HG02885 (cell line): Measurements from ENCODE around the gene SFTPB.
"Not testable (repeated sequence)": the region's sequence is repeated elsewhere in the genome, so short reads cannot be mapped to it uniquely, and the experiment has no call there.

Experiments
- ATAC-seq: cut with Tn5 transposase; IDR thresholded peaks from one replicate; pipeline ENCODE4 v1.9.1; 2021; ENCODE audit warnings: mild to moderate bottlenecking; ENCODE audit not compliant: unreplicated experiment, poor library complexity

Gene SFTPB

DNA sequence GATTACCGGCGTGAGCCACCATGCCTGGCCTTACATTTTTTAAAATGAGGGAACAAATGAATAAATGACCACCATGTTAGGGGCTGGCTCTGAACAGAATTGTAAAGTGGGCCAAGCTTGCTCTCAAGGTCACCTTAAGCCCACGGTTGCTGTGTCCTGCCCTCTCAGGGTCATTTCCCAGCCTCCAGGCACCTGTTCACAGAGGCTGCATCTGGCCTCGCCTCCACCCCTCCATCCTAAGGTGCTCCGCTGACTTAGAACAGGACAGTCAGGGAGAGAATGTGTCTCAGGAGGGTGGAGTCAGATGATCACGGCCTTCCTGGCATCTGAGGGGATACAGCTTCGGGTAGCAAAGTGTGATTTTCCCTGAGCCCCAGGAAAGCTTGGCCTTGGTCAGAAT lies 7.3 kb downstream of the SFTPB start:
- no peak for ATAC-seq

DNA sequence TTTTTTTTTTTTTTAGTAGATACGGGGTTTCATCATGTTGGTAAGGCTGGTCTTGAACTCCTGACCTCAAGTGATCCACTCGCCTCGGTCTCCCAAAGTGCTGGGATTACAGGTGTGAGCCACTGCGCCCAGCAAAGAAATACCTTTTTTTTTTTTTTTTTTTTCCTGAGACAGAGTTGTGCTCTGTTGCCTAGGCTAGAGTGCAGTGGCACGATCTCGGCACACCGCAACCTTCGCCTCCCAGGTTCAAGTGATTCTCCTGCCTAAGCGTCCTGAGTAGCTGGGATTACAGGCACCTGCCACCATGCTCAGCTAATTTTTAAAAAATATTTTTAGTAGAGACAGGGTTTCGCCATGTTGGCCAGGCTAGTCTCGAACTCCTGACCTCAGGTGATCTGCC lies 7.7 kb downstream of the SFTPB start:
- not testable (repeated sequence) for ATAC-seq

DNA sequence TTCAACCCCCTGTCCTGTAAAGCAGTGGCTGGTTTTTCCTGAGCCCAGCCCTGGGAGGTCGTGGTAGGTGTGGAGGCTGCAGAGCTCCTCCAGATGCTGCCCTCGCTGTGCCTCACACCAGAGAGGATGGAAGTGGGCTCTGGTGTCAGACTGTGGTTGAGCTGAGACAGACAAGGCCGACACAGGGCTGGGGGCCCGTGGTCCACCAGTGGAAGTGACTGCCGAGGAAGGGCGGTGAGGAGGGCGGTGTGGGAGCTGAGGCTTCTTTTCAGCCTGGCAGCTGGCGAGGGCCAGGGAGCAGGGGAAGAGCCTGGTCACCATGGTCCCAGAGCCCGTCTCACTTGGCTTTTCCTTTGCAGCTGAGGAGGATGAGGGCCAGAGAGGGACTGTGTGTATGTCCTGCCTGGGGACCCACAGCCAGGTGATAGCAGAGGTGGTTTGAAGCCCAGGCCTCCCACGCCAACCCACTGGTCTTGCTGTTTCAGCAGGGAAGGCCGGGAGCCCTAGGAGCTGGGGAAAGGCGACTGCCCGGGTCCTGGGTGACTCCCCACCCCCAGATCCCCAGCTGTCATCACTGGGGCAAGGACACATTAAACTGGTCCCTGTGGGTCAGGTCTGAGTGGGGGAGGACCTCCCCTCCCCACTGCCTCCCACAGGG lies 8.5 kb downstream of the SFTPB start:
- ATAC-seq, result no peak

DNA sequence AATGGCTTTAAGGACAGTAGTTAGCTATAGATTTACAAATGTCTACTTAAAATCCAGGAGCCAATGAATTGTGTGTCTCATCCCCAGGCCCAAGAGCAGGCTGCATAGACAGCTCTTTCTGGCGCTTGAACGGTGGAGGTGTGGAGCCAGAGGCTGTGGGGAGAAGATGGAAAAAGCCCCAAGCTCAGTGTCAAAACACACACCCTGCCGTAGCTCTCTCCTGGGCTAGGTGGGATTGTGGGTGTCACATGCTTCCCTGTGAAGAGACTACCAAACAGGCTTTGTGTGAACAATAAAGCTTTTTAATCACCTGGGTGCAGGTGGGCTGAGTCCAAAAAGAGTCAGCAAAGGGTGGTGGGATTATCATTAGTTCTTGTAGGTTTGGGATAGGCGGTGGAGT lies 10.6 kb downstream of the SFTPB start:
- ATAC-seq, result not testable (repeated sequence)

GRCh38 chr2:85656468-85656867 lies 11.5 kb downstream of the SFTPB start:
- ATAC-seq, result no peak

DNA sequence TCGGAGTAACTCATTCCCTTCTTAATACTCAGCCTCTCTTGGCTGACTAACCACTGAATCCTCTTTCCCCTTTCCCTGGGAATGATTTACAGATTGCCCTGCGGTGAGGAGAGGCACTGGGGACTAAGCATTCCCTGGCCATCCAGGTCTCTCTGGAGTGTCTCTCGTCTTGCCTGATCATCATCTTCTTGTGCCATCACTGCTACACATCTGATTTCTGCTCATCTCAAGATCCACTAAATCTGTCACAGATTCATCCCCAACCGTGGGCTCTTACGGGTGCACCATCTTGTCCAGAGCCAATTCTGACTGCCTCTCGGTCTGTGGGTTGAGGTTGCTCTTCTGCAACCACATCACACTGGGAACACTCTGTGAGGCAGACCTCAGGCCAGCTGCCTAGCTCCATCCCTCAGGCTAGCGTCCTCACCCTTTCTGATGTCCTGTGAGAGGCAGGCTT lies 12.0 kb downstream of the SFTPB start:
- no peak for ATAC-seq

GRCh38 chr2:85653996-85654395 lies 14.0 kb downstream of the SFTPB start:
- no peak for ATAC-seq

- no peak for ATAC-seq
Observed at GRCh38 chr2:85652056-85652455, 15.9 kb downstream of the SFTPB start.

DNA sequence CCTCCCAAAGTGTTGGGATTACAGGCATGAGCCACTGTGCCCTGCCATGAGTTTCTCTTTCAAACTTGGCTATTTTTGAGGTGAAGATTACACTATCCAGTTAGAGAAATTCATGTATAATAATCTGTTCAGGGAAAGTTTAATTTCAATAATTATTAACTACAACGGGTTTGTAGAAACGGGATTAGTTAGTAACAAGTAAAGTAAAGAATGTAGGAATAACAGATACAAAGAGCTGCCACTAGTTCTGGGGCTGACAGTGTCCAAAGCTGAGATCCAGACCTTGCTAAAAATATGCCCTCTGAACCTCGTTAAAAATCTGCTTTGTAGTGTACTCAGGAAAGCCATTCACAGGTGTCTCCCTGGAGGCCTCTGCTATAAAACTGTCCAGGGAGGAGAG lies 16.9 kb downstream of the SFTPB start:
- no peak for ATAC-seq

DNA sequence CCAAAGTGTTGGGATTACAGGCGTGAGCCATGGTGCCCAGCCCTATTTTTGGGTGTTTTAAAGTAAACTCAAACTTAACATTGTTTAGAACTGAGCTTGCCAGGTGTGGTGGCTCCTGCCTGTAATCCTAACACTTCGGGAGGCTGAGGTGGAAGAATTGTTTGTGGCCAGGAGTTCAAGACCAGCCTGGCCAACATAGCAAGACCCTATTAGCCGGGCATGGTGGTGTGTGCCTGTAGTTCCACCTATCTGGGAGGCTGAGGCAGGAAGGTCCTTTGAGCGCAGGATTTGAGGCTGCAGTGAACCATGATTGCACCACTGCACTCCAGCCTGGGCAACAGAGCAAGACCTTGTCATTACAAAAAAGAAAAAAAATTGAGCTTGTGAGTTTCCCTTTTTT lies 17.5 kb downstream of the SFTPB start:
- no peak for ATAC-seq

DNA sequence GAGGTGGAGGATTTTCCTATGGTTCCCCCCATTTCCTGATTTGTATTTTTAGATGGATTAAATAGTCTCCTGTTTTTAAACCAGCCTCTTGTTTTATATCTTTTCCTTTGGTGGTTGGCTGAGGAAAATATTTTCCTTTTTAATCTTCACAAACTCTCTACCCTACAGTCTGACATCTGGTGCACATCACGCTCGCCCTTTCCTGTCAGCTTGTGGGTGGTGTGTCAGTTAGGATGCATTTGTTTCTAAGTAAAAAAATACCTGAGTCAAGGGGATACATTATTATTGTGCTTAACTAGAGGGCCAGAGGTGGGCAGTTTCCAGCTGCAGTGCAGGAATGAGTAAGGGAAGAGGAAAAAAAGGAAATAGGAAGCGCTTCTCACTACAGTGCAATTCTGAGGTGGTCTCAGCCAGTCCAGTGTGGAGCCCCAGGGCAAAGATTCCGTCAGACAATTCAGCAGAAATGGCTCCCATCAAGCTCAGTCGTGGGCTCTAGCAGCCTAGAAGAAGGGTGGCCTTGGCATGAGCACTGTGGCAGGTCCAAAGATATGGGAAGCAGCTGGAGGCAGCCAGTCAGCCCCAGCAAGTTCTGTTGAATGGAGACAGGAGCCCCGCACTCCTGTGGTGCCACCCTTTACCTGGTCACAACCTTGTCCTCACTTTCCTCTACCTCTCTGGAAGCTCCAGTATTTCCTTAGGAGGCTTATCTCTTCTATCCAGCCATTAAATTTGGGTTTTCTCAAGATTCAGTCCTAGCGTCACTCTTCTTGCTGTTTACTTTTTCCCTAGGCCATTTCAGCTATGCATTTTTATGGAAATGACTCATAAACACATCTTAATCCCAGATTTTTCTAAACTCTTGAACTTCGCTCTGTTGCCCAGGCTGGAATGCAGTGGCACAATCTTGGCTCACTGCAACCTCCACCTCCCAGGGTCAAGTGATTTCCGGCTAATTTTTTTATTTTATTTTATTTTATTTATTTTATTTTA lies 18.5 kb downstream of the SFTPB start:
- ATAC-seq, result no peak

- peak; percentile 29 for ATAC-seq
Observed at GRCh38 chr2:85648619-85649018, 19.4 kb downstream of the SFTPB start.

GRCh38 chr2:85647823-85648526 lies 20.0 kb downstream of the SFTPB start:
- ATAC-seq, result peak; percentile 76

GRCh38 chr2:85646166-85646565 lies 21.8 kb downstream of the SFTPB start:
- no peak for ATAC-seq

- ATAC-seq, result no peak
Observed at GRCh38 chr2:85644909-85645308, 23.1 kb downstream of the SFTPB start.

- peak; percentile 75 for ATAC-seq
Observed at GRCh38 chr2:85642725-85643124, 25.3 kb downstream of the SFTPB start.

- ATAC-seq, result no peak
Observed at GRCh38 chr2:85635636-85636035, 32.4 kb downstream of the SFTPB start.

DNA sequence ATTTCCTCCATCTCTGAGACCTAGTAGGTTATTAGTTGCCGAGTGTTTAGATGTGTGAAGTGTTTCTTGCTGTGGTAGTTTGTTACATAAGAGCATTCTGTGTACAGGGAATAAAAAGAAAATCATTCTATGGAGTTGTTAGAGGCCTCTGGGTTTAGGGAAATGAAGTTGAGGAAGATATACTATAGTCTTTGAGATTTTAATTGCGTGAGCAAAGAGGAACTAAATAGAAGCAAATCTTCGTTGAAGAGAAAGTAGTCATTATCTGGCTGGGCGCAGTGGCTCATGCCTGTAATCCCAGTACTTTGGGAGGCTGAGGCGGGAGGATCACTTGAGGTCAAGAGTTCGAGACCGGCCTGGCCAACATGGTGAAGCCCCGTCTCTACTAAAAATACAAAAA lies 33.0 kb downstream of the SFTPB start:
- no peak for ATAC-seq

- ATAC-seq, result no peak
Observed at GRCh38 chr2:85631316-85631715, 36.7 kb downstream of the SFTPB start.

- ATAC-seq, result no peak
Observed at GRCh38 chr2:85628658-85629057, 39.3 kb downstream of the SFTPB start.

- no peak for ATAC-seq
Observed at GRCh38 chr2:85623991-85624390, 44.0 kb downstream of the SFTPB start.
